Adrenal gland (tissue), 12 donors: Measurements from ENCODE around the gene CDK17. TPM values are rescaled to one million over a fixed set of nuclear protein-coding genes. Genes with fewer than 3 reads are reported as not detected.
A peak's percentile ranks its signal among the peaks of the same experiment; 100 is the strongest.

Experiments
- DNase-seq, 7 donors: peaks; one replicate each; pipeline ENCODE4 v3.0.0-alpha.2; 2019 to 2020
- H3K27ac ChIP-seq, 5 donors: fragments of 200-600 bp; sonication (generic) in 4 of 5; 1 replicate in 3 of 5; 2 replicates in 2 of 5; pipeline versions ENCODE4 v1.5.1 to v1.8.0; 2016 to 2020; ENCODE audit warnings: mild to moderate bottlenecking in 1 of 5
- H3K27me3 ChIP-seq: fragments of 200-600 bp; 2 replicates; pipeline ENCODE4 v1.8.0; 2021
- H3K36me3 ChIP-seq, 2 donors: fragments of 200-600 bp; replicated peaks in 1 of 2; 1 replicate in 1 of 2; 2 replicates in 1 of 2; pipeline versions ENCODE4 v1.5.1 to v1.8.0; 2018 to 2022
- H3K4me1 ChIP-seq, 2 donors: fragments of 200-600 bp; replicated peaks in 1 of 2; 1 replicate in 1 of 2; 2 replicates in 1 of 2; pipeline versions ENCODE4 v1.5.1 to v1.8.0; 2018 to 2021
- H3K4me3 ChIP-seq, 4 donors: fragments of 200-600 bp; sonication (generic) in 3 of 4; one replicate each; pipeline ENCODE4 v1.5.1; 2016 to 2018
- H3K9me3 ChIP-seq, 3 donors: fragments of 200-600 bp; sonication (generic) in 1 of 3; replicated peaks in 1 of 3; 1 replicate in 2 of 3; 2 replicates in 1 of 3; pipeline versions ENCODE4 v1.5.1 to v1.8.0; 2016 to 2021
- CTCF ChIP-seq, 6 experiments: fragments of 450-650 bp in 4 of 6; fragments of 200-600 bp in 2 of 6; sonication (generic) in 1 of 6; IDR thresholded peaks; 1 replicate in 5 of 6; 2 replicates in 1 of 6; pipeline versions ENCODE4 v1.5.1 to v1.8.0; 2016 to 2021; ENCODE audit warnings: antibody characterized with exemption in 6 of 6, mild to moderate bottlenecking in 2 of 6, moderate library complexity in 1 of 6
- POLR2A ChIP-seq, 2 donors: fragments of 450-650 bp; IDR thresholded peaks; one replicate each; pipeline ENCODE4 v1.6.1; 2017; ENCODE audit warnings: antibody characterized with exemption in 2 of 2, mild to moderate bottlenecking in 2 of 2, moderate library complexity in 1 of 2
- WGBS, 4 donors: extraction: QIAGEN DNeasy Blood & Tissue Kit in 2 of 4; methylation state at CpG; one replicate each; pipeline versions ENCODE4 v1.1.5 to v1.1.7; 2013 to 2017; 5-methylcytosine and 5-hydroxymethylcytosine counted together
- intact Hi-C, 2 donors: fragments of 100-400 bp; cut with DNase I; formaldehyde crosslinking; loops; one replicate each; pipeline versions ENCODE4 v1.14.1 to v1.15.0; 2022 to 2023
- polyA plus RNA-seq, 3 donors: library from polyadenylated mRNA; stranded (reverse); fragments of 200-250 nt in 2 of 3; fragments of 350-450 nt in 1 of 3; fragmentation: Illumina TruSeq in 1 of 3; extraction: RNeasy Lipid Tissue Mini Kit (QIAGEN cat#74804) in 1 of 3; gene quantifications; one replicate each; pipeline ENCODE4 v1.2.3, GENCODE V29; 2013 to 2014
- total RNA-seq, 9 donors: library from RNA; depleted of rRNA in 4 of 9; stranded (reverse); fragments of >200 nt in 4 of 9; fragments of 120-200 nt in 1 of 9; fragmentation: NEBNext Ultra II Directional in 1 of 9; extraction: Animal tissue kit (Norgen Biotek cat#: 25700) in 1 of 9; gene quantifications; one replicate each; pipeline versions ENCODE4 v1.1.0 to v1.2.4, GENCODE V29; 2013 to 2023
- donor health status: healthy with polysubstance abuse.
- donor health status: Bipolar disorder and iron deficiency.
- donor health status: DM: yes; HTN: yes; CAD: no.
- donor health status: DM: no; HTN: no; CAD: no.
- donor health status: DM: no; HTN: no; CAD: no.
- donor health status: DM: yes; HTN: yes; CAD: no.

The CDK17 gene
- total and polyA plus RNA-seq, 12 donors, result 8.0 to 52.6 (median 21.1) TPM

GRCh38 chr12:96402061-96402460 is 1.8 kb upstream of the CDK17 start:
- Histone ChIP-seq H3K9me3 (no peaks in the 10 kb centered on the region), H3K4me1 (peaks cover 12 to 24% of the 10 kb centered on the region in 2 donors), H3K36me3 (no peaks in the 10 kb centered on the region), H3K4me3 (peak overlapping the region in 2 of 4 donors; percentile 96), H3K27me3 (no peaks in the 10 kb centered on the region), H3K27ac (peak overlapping the region in 1 of 5 donors; percentile 100)
- WGBS, 4 donors, result 73 to 79% (median 77%) methylated on average over 6 of the region's 6 CpGs
- intact Hi-C loops, result loop anchor here in 1 of 2 donors (10.0 kb wide), 1 partner anchor 337 kb away; no protein-coding TSS in a partner anchor
- TF ChIP-seq CTCF (IDR thresholded peaks at IDR 0.05) (no peak), POLR2A (IDR thresholded peaks at IDR 0.05) (no peak)
- no peak for DNase-seq

- peak in 1 of 2 donors; percentile 57 for TF ChIP-seq POLR2A (IDR thresholded peaks at IDR 0.05)
- peak; percentile 34 to 61 (median 49) for TF ChIP-seq CTCF (IDR thresholded peaks at IDR 0.05)
- intact Hi-C loops, result loop anchor here in 1 of 2 donors (10.0 kb wide), 1 partner anchor 336 kb away; no protein-coding TSS in a partner anchor
- Histone ChIP-seq H3K9me3 (no peaks in the 10 kb centered on the region), H3K27ac (peak overlapping the region in 4 of 5 donors; percentile 6 to 100 (median 97)), H3K36me3 (no peaks in the 10 kb centered on the region), H3K27me3 (no peaks in the 10 kb centered on the region), H3K4me1 (peaks cover 12 to 28% of the 10 kb centered on the region in 2 donors), H3K4me3 (peak overlapping the region in 3 of 4 donors; percentile 8 to 96 (median 96))
- 6 to 11% (median 7%) methylated on average over 18 of the region's 18 CpGs for WGBS, 4 donors
- peak in 5 of 7 donors; percentile 21 to 64 (median 34) for DNase-seq
Observed at GRCh38 chr12:96401076-96401871, 1.0 kb upstream of the CDK17 start.

GRCh38 chr12:96400631-96401075 is 414 bp upstream of the CDK17 start:
- Histone ChIP-seq H3K27ac (peak overlapping the region in 4 of 5 donors; percentile 5 to 100 (median 97)), H3K9me3 (no peaks in the 10 kb centered on the region), H3K27me3 (no peaks in the 10 kb centered on the region), H3K4me1 (peaks cover 12 to 28% of the 10 kb centered on the region in 2 donors), H3K36me3 (no peaks in the 10 kb centered on the region), H3K4me3 (peak overlapping the region in 3 of 4 donors; percentile 8 to 96 (median 96))
- peak in 1 of 7 donors; percentile 83 for DNase-seq
- 0 to 1% (median 0%) methylated on average over 4 to 20 of the region's 20 CpGs for WGBS, 4 donors
- intact Hi-C loops, result loop anchor here in 1 of 2 donors (10.0 kb wide), 1 partner anchor 336 kb away; no protein-coding TSS in a partner anchor
- TF ChIP-seq POLR2A (IDR thresholded peaks at IDR 0.05), result no peak
- TF ChIP-seq CTCF (IDR thresholded peaks at IDR 0.05), result peak in 1 of 6 experiments; percentile 0
